ENCODE measurements around the gene DUSP15. TPM values are rescaled to one million over a fixed set of nuclear protein-coding genes. Genes with fewer than 3 reads are reported as not detected.

DUSP15 gene
- total RNA-seq, 1 donor: not detected

GRCh38 chr20:31858760-31859083 is 11.6 kb downstream of the DUSP15 start:
- H3K4me1 ChIP-seq (ENCODE audit: insufficient read depth, low read length): peaks cover 11% of the 10 kb centered on the region
- peaks cover 23% of the 10 kb centered on the region for H3K27me3 ChIP-seq (ENCODE audit: insufficient read depth, low read length)
- H3K4me3 ChIP-seq (ENCODE audit: low read length): no peak overlapping the region
- H3K9me3 ChIP-seq (ENCODE audit: low read depth, low read length): no peaks in the 10 kb centered on the region

GRCh38 chr20:31857861-31858759 is 12.2 kb downstream of the DUSP15 start:
- Histone ChIP-seq H3K27me3 (ENCODE audit: insufficient read depth, low read length) (peaks cover 23% of the 10 kb centered on the region), H3K4me1 (ENCODE audit: insufficient read depth, low read length) (peaks cover 11% of the 10 kb centered on the region), H3K4me3 (ENCODE audit: low read length) (no peak overlapping the region), H3K9me3 (ENCODE audit: low read depth, low read length) (no peaks in the 10 kb centered on the region)

GRCh38 chr20:31856516-31856915 is 13.8 kb downstream of the DUSP15 start:
- peaks cover 11% of the 10 kb centered on the region for H3K4me1 ChIP-seq (ENCODE audit: insufficient read depth, low read length)
- H3K9me3 ChIP-seq (ENCODE audit: low read depth, low read length): no peaks in the 10 kb centered on the region
- no peak overlapping the region for H3K4me3 ChIP-seq (ENCODE audit: low read length)
- peaks cover 23% of the 10 kb centered on the region for H3K27me3 ChIP-seq (ENCODE audit: insufficient read depth, low read length)

GRCh38 chr20:31853481-31853880 is 16.8 kb downstream of the DUSP15 start:
- H3K27me3 ChIP-seq (ENCODE audit: insufficient read depth, low read length): peaks cover under 1% of the 10 kb centered on the region
- H3K4me3 ChIP-seq (ENCODE audit: low read length): no peak overlapping the region
- H3K4me1 ChIP-seq (ENCODE audit: insufficient read depth, low read length): no peaks in the 10 kb centered on the region
- H3K9me3 ChIP-seq (ENCODE audit: low read depth, low read length): no peaks in the 10 kb centered on the region

GRCh38 chr20:31851240-31851955 is 18.9 kb downstream of the DUSP15 start:
- no peaks in the 10 kb centered on the region for H3K27me3 ChIP-seq (ENCODE audit: insufficient read depth, low read length)
- no peak overlapping the region for H3K4me3 ChIP-seq (ENCODE audit: low read length)
- no peaks in the 10 kb centered on the region for H3K4me1 ChIP-seq (ENCODE audit: insufficient read depth, low read length)
- no peaks in the 10 kb centered on the region for H3K9me3 ChIP-seq (ENCODE audit: low read depth, low read length)

- Histone ChIP-seq H3K4me3 (ENCODE audit: low read length) (no peak overlapping the region), H3K27me3 (ENCODE audit: insufficient read depth, low read length) (no peaks in the 10 kb centered on the region), H3K9me3 (ENCODE audit: low read depth, low read length) (no peaks in the 10 kb centered on the region), H3K4me1 (ENCODE audit: insufficient read depth, low read length) (no peaks in the 10 kb centered on the region)
Observed at GRCh38 chr20:31849306-31849930, 20.9 kb downstream of the DUSP15 start.

- no peaks in the 10 kb centered on the region for H3K9me3 ChIP-seq (ENCODE audit: low read depth, low read length)
- H3K27me3 ChIP-seq (ENCODE audit: insufficient read depth, low read length): no peaks in the 10 kb centered on the region
- no peaks in the 10 kb centered on the region for H3K4me1 ChIP-seq (ENCODE audit: insufficient read depth, low read length)
- H3K4me3 ChIP-seq (ENCODE audit: low read length): no peak overlapping the region
Observed at GRCh38 chr20:31848088-31848999, 22.0 kb downstream of the DUSP15 start.

GRCh38 chr20:31846793-31847138 is 23.6 kb downstream of the DUSP15 start:
- Histone ChIP-seq H3K4me3 (ENCODE audit: low read length) (no peak overlapping the region), H3K27me3 (ENCODE audit: insufficient read depth, low read length) (no peaks in the 10 kb centered on the region), H3K4me1 (ENCODE audit: insufficient read depth, low read length) (no peaks in the 10 kb centered on the region), H3K9me3 (ENCODE audit: low read depth, low read length) (no peaks in the 10 kb centered on the region)

- Histone ChIP-seq H3K9me3 (ENCODE audit: low read depth, low read length) (no peaks in the 10 kb centered on the region), H3K4me3 (ENCODE audit: low read length) (no peak within 1 kb of the TSS), H3K27me3 (ENCODE audit: insufficient read depth, low read length) (no peaks in the 10 kb centered on the region), H3K4me1 (ENCODE audit: insufficient read depth, low read length) (no peaks in the 10 kb centered on the region)
Observed at GRCh38 chr20:31845300-31845863, 24.9 kb downstream of the DUSP15 start, which contains the start of gene FOXS1. Gene FOXS1 (minus strand): TSS chr20:31845604. CDS start chr20:31845542, 62 bp downstream.

GRCh38 chr20:31844737-31845299 is 25.5 kb downstream of the DUSP15 start:
- H3K27me3 ChIP-seq (ENCODE audit: insufficient read depth, low read length): no peaks in the 10 kb centered on the region
- no peaks in the 10 kb centered on the region for H3K9me3 ChIP-seq (ENCODE audit: low read depth, low read length)
- H3K4me1 ChIP-seq (ENCODE audit: insufficient read depth, low read length): no peaks in the 10 kb centered on the region
- H3K4me3 ChIP-seq (ENCODE audit: low read length): no peak overlapping the region

GRCh38 chr20:31843881-31844280 is 26.4 kb downstream of the DUSP15 start:
- Histone ChIP-seq H3K4me1 (ENCODE audit: insufficient read depth, low read length) (peaks cover under 1% of the 10 kb centered on the region), H3K9me3 (ENCODE audit: low read depth, low read length) (no peaks in the 10 kb centered on the region), H3K27me3 (ENCODE audit: insufficient read depth, low read length) (no peaks in the 10 kb centered on the region), H3K4me3 (ENCODE audit: low read length) (no peak overlapping the region)

GRCh38 chr20:31843288-31843687 is 27.0 kb downstream of the DUSP15 start:
- Histone ChIP-seq H3K27me3 (ENCODE audit: insufficient read depth, low read length) (no peaks in the 10 kb centered on the region), H3K9me3 (ENCODE audit: low read depth, low read length) (no peaks in the 10 kb centered on the region), H3K4me1 (ENCODE audit: insufficient read depth, low read length) (peaks cover 7% of the 10 kb centered on the region), H3K4me3 (ENCODE audit: low read length) (no peak overlapping the region)

- Histone ChIP-seq H3K27me3 (ENCODE audit: insufficient read depth, low read length) (no peaks in the 10 kb centered on the region), H3K4me3 (ENCODE audit: low read length) (no peak overlapping the region), H3K4me1 (ENCODE audit: insufficient read depth, low read length) (peaks cover 14% of the 10 kb centered on the region), H3K9me3 (ENCODE audit: low read depth, low read length) (no peaks in the 10 kb centered on the region)
Observed at GRCh38 chr20:31842471-31843157, 27.7 kb downstream of the DUSP15 start.
